NCI-H128 (cell line): ENCODE data around the gene ANGPTL3.

Source experiments
- DNase-seq: peaks from one replicate; lab custom pipeline; 2025; ENCODE audit not compliant: unreplicated experiment; lab: John Stamatoyannopoulos, UW

The ANGPTL3 gene

DNA sequence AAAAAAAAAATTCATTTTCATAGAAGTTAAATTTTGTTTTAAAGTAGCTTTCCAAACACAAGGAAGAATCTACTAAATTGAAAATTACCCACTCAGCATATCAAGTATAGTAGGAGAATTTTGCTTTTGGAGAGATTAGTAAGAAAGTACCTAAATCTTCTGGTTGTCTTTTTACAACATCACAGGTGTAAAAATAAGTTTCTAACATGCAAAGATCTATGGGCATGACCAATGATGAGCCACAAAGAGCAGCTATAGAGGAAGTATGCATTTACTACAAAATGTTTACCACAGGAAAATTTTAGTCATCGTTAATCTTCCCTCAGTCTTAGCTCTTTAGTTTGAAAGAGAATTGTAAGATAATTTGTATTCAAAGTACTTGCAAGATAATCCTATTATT lies 28.1 kb downstream of the ANGPTL3 start:
- DNase-seq, result no peak

DNA sequence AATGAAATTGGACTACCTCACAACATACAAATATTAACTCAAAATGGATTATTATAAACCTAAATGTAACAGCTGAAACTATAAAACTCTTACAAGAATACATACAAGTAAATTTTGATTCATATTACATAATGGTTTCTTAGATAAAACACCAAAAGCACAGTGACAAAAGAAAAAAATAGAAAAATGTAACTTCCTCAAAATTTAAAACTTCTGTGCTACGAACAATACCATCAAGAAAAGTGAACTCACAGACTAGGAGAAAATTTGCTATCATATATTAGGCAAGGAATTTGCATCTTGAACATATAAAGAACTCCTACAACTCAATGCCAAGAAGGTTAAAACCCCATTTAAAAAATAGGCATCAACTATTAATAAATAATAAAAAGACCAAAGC lies 31.2 kb downstream of the ANGPTL3 start:
- DNase-seq, result no peak

DNA sequence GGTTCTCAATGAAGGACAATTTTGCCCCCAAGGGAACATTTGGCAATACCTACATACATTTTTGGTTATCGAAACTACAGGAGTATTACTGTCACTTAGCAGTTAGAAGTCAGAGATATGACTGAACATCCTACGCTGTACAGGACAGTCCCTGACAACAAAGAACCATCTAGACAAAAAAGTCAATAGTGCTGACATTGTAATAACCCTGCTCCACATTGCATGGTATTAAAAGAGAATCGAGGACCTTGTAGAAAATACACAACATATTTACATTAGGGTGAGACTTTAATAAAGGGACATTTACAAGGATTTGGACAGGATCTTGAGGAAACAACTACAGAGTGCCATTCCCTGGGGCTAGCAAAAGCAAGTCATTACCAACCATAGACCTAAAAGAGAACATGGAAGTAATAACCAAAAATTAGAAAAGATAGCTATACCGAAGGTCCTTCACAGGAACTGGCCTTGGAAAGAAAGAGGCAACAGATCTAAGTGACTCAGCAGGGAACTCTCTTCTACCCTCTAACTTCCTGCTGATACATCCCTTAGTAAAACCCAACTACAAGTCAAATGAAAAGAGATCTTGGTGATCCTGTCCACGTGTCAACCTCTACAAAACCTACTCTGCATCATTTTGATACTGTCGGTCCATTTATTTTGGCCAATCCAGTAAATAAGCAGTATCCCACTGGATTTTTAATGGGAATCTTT lies 40.2 kb downstream of the ANGPTL3 start:
- no peak for DNase-seq

DNA sequence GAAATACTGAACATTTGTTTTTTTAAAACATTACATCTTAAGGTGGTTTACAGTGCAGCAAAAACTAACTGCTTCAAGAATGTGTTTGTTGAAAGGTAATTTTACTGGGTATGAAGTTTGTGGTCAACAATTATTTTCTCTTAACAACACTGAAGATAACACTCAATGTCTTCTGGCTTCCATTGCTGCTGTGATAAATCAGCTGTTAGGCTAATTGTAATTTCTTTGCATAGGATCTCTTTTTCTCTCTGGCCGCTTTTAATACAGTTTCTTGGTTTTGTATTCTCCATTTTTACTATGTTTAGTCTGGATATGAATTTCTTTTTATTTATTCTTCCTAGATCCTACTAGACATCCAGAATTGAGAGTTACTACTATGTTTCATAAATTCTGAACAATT lies 46.0 kb downstream of the ANGPTL3 start:
- no peak for DNase-seq

DNA sequence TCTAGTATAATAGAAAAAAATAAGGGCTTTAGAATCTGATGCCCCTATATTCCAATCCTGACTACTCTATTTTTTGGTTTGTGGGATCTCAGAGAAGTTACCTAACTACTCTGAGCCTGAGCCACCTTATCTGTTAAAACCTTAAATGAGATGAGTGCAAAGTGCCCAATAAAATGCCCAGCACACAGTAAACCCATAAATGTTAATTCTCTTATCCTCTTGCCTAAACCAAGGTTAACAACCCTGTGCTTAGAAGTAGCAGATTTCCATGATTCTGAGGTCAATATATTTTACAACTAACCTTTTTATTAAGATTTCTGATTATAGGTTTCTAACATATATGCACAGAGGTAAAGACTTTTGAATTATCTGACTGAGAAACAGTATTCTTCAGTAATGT lies 55.1 kb downstream of the ANGPTL3 start:
- no peak for DNase-seq

DNA sequence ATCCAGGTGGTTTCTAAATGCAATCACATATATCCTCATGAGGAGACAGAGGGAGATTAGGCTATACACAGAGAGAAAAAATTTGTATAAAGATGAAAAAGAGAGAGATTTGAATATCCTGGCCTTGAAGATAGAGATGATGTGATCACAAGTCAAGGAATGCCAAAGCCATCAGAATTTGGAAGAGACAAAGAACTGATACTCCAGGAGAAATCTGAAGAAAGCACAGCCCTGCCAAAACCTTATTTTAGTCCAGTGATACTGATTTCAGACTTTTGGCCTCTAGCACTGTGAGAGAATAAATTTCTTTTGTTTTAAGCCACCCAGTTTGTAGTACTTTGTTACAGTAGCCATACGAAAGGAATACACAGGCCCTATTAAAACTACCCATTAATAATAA lies 57.4 kb downstream of the ANGPTL3 start:
- no peak for DNase-seq
